ENCODE measurements around the gene ITPK1.

DNA sequence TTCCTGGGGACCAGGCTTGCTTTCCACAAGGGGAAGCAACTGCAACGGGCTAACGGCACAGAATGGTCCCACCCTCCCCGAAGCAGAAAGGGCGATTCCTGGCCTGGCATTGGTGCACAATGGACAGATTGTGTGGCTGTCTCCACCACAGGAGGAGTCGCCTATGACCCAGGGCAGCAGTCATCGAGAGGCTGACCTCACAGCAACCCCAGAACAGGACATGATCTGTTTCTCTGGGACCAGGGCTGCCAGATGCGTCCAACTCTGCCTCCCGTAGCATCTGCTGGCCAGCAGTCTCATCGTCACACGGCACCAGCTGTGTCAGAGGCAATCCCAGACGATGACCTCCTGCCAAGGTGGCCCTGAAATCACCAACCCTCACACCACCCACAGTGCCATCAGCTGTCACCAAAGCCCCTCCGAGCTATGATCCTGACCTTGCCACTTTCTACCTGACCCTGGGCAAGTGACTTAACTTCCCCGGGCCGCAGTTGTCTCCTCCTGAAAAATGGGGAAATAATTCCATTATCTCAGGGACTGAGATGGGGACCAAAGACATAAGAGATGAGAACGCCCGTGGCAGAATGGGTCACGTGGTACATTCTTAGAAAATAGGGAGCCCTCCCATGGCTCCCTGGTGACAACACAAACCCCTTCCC, 106.1 kb downstream of the ITPK1 start:
- no peak for TF ChIP-seq CTCF (conservative IDR thresholded peaks at IDR 0.05)
- no peak for TF ChIP-seq ZFX (IDR thresholded peaks at IDR 0.05)
